H9 (cell line): ENCODE measurements around the gene MYRIP. TPM values are rescaled to one million over a fixed set of nuclear protein-coding genes. Genes with fewer than 3 reads are reported as not detected.

Experiments
- DNase-seq: peaks from one replicate; pipeline ENCODE4 v3.0.0-alpha.2; 2017
- H2AFZ ChIP-seq: one replicate; pipeline ENCODE4 v1.6.1; 2013; ENCODE audit warnings: mild to moderate bottlenecking, low read length, control low read depth, moderate library complexity
- H2AK5ac ChIP-seq: 2 replicates; pipeline ENCODE4 v1.6.1; 2013; ENCODE audit warnings: low read length, control low read depth, mixed read lengths; ENCODE audit not compliant: insufficient read length
- H2BK120ac ChIP-seq: one replicate; pipeline ENCODE4 v1.6.1; 2013; ENCODE audit warnings: low read depth, mild to moderate bottlenecking, low read length, control low read depth, inconsistent platforms; ENCODE audit not compliant: poor library complexity, severe bottlenecking
- H2BK12ac ChIP-seq: 2 replicates; pipeline ENCODE4 v1.6.1; 2013; ENCODE audit warnings: low read length, control low read depth, mixed read lengths, low read depth; ENCODE audit not compliant: insufficient read length
- H2BK15ac ChIP-seq: 2 replicates; pipeline ENCODE4 v1.6.1; 2013; ENCODE audit warnings: low read depth, low read length, control low read depth
- H2BK20ac ChIP-seq: one replicate; pipeline ENCODE4 v1.6.1; 2013; ENCODE audit warnings: low read depth, mild to moderate bottlenecking, low read length, control low read depth, inconsistent platforms; ENCODE audit not compliant: poor library complexity, severe bottlenecking
- H2BK5ac ChIP-seq: 2 replicates; pipeline ENCODE4 v1.6.1; 2013; ENCODE audit warnings: low read length, control low read depth, mixed read lengths; ENCODE audit not compliant: insufficient read length
- H3K14ac ChIP-seq: 2 replicates; pipeline ENCODE4 v1.6.1; 2013; ENCODE audit warnings: low read length, control low read depth; ENCODE audit not compliant: insufficient read depth
- H3K18ac ChIP-seq: 2 replicates; pipeline ENCODE4 v1.6.1; 2013; ENCODE audit warnings: low read depth, mild to moderate bottlenecking, mixed read lengths, low read length, control low read depth; ENCODE audit not compliant: insufficient read length
- H3K23ac ChIP-seq: 2 replicates; pipeline ENCODE4 v1.6.1; 2013; ENCODE audit warnings: low read length, control low read depth, mixed read lengths, low read depth; ENCODE audit not compliant: insufficient read length
- H3K23me2 ChIP-seq: 2 replicates; pipeline ENCODE4 v1.6.1; 2013; ENCODE audit warnings: low read depth, mild to moderate bottlenecking, mixed read lengths, low read length, control low read depth; ENCODE audit not compliant: insufficient read length, poor library complexity, severe bottlenecking
- H3K27ac ChIP-seq: 2 replicates; pipeline ENCODE4 v1.5.1; 2013; ENCODE audit warnings: low read length, control low read depth, mixed read lengths, low read depth; ENCODE audit not compliant: insufficient read length
- H3K27me3 ChIP-seq: 2 replicates; pipeline ENCODE4 v1.6.1; 2013; ENCODE audit warnings: low read length, control low read depth, inconsistent platforms; ENCODE audit not compliant: insufficient read depth
- H3K4ac ChIP-seq: 2 replicates; pipeline ENCODE4 v1.6.1; 2013; ENCODE audit warnings: low read depth, mild to moderate bottlenecking, control low read depth, inconsistent platforms, low read length, moderate library complexity
- H3K4me1 ChIP-seq: 2 replicates; pipeline ENCODE4 v1.6.1; 2013; ENCODE audit warnings: low read length, control low read depth, inconsistent platforms; ENCODE audit not compliant: insufficient read depth
- H3K4me2 ChIP-seq: 2 replicates; pipeline ENCODE4 v1.6.1; 2013; ENCODE audit warnings: low read length, control low read depth, mixed read lengths; ENCODE audit not compliant: insufficient read length, insufficient read depth
- H3K56ac ChIP-seq: 2 replicates; pipeline ENCODE4 v1.6.1; 2013; ENCODE audit warnings: low read depth, mild to moderate bottlenecking, mixed read lengths, low read length, control low read depth; ENCODE audit not compliant: insufficient read length
- H3K79me1 ChIP-seq: 2 replicates; pipeline ENCODE4 v1.6.1; 2013; ENCODE audit warnings: low read depth, mild to moderate bottlenecking, moderate library complexity, low read length, control low read depth, inconsistent platforms; ENCODE audit not compliant: insufficient read depth, poor library complexity, severe bottlenecking
- H3K79me2 ChIP-seq: 2 replicates; pipeline ENCODE4 v1.6.1; 2013; ENCODE audit warnings: low read length, control low read depth, inconsistent platforms; ENCODE audit not compliant: insufficient read depth
- H3K9ac ChIP-seq: 2 replicates; pipeline ENCODE4 v1.6.1; 2013; ENCODE audit warnings: low read length, control low read depth, mixed read lengths; ENCODE audit not compliant: insufficient read length; ENCODE audit errors: extremely low read depth
- H3K9me3 ChIP-seq: one replicate; pipeline ENCODE4 v1.6.1; 2013; ENCODE audit warnings: low read depth, low read length, inconsistent platforms; ENCODE audit not compliant: control insufficient read depth
- H3T11ph ChIP-seq: one replicate; pipeline ENCODE4 v1.6.1; 2013; ENCODE audit warnings: mild to moderate bottlenecking, low read length, control low read depth, inconsistent platforms
- H4K20me1 ChIP-seq: one replicate; pipeline ENCODE4 v1.6.1; 2013; ENCODE audit not compliant: control insufficient read depth, insufficient read length, insufficient read depth
- H4K5ac ChIP-seq: 2 replicates; pipeline ENCODE4 v1.6.1; 2013; ENCODE audit warnings: low read depth, mild to moderate bottlenecking, mixed read lengths, low read length, control low read depth; ENCODE audit not compliant: insufficient read length
- H4K8ac ChIP-seq: replicated peaks from 2 replicates; pipeline ENCODE4 v1.6.1; 2013; ENCODE audit warnings: low read length, control low read depth, mixed read lengths, low read depth; ENCODE audit not compliant: insufficient read length
- H4K91ac ChIP-seq: 2 replicates; pipeline ENCODE4 v1.6.1; 2013; ENCODE audit warnings: low read depth, mild to moderate bottlenecking, moderate library complexity, mixed read lengths, low read length, control low read depth; ENCODE audit not compliant: insufficient read length
- H3K27ac Mint-ChIP-seq, 3 experiments: 2 replicates in 2 of 3; 3 replicates in 1 of 3; pipeline ENCODE4 v1.8.0; 2020 to 2021; ENCODE audit warnings: mixed read lengths in 3 of 3, mild to moderate bottlenecking in 1 of 3, moderate library complexity in 1 of 3
- H3K27me3 Mint-ChIP-seq: 2 replicates; pipeline ENCODE4 v1.8.0; 2021; ENCODE audit warnings: low read depth, mild to moderate bottlenecking, moderate library complexity, mixed read lengths
- H3K36me3 Mint-ChIP-seq, 3 experiments: 2 replicates in 2 of 3; 3 replicates in 1 of 3; pipeline ENCODE4 v1.8.0; 2020 to 2021; ENCODE audit warnings: low read depth in 3 of 3, mixed read lengths in 3 of 3; ENCODE audit not compliant: insufficient read depth in 1 of 3
- H3K4me1 Mint-ChIP-seq, 2 experiments: 2 replicates each; pipeline ENCODE4 v1.8.0; 2020; ENCODE audit warnings: mixed read lengths in 2 of 2
- H3K4me3 Mint-ChIP-seq, 2 experiments: 2 replicates in 1 of 2; 3 replicates in 1 of 2; pipeline ENCODE4 v1.8.0; 2020 to 2021; ENCODE audit warnings: mild to moderate bottlenecking in 2 of 2, mixed read lengths in 2 of 2, moderate library complexity in 1 of 2
- H3K9me3 Mint-ChIP-seq, 2 experiments: 2 replicates in 1 of 2; 3 replicates in 1 of 2; pipeline ENCODE4 v1.8.0; 2020; ENCODE audit warnings: mild to moderate bottlenecking in 2 of 2, mixed read lengths in 2 of 2, moderate library complexity in 1 of 2
- CTCF ChIP-seq: fragments of 200-600 bp; sonication (generic); conservative IDR thresholded peaks from 3 replicates; pipeline ENCODE4 v1.8.0; 2021; ENCODE audit warnings: antibody characterized with exemption, mild to moderate bottlenecking
- WGBS: extraction: QIAGEN DNeasy Blood & Tissue Kit; methylation state at CpG from one replicate; pipeline ENCODE4 v1.1.7; 2013; ENCODE audit warnings: missing lambda C conversion rate, low lambda C conversion rate, mixed read lengths; ENCODE audit not compliant: insufficient read length; ENCODE audit errors: extremely low coverage; 5-methylcytosine and 5-hydroxymethylcytosine counted together
- total RNA-seq: library from RNA; stranded (reverse); gene quantifications from 2 replicates; pipeline ENCODE4 v1.2.1, GENCODE V29; 2021

Gene MYRIP
- total RNA-seq, 1 experiment from 2014 or later = 1.8 TPM

- H2AK5ac ChIP-seq = no peak overlapping the region
- H3K9ac ChIP-seq = no peak overlapping the region
- no peak overlapping the region for H2AFZ ChIP-seq
- no peak overlapping the region for H3K4me3 Mint-ChIP-seq
- peaks cover 18 to 21% of the 10 kb centered on the region in 2 experiments for H3K4me1 Mint-ChIP-seq
- DNase-seq = no peak
- peaks cover 1% of the 10 kb centered on the region; the same call in 1 of the 2 replicates for H3K4me1 ChIP-seq
- H2BK20ac ChIP-seq = no peak overlapping the region
- no peak overlapping the region for H3K23ac ChIP-seq
- no peak overlapping the region for H4K8ac ChIP-seq
- peaks cover 54% of the 10 kb centered on the region for H3K27me3 Mint-ChIP-seq
- no peak overlapping the region for H3T11ph ChIP-seq
- H3K4me2 ChIP-seq = no peak overlapping the region
- no peak overlapping the region for H3K56ac ChIP-seq
- no peak overlapping the region for H2BK15ac ChIP-seq
- no peak for TF ChIP-seq CTCF
- no CpG with 5 or more reads among the region's 2 CpGs for WGBS
- H3K4ac ChIP-seq = no peak overlapping the region
- H2BK12ac ChIP-seq = no peak overlapping the region
- H3K23me2 ChIP-seq = peaks cover 20% of the 10 kb centered on the region
- H4K20me1 ChIP-seq = no peaks in the 10 kb centered on the region
- H3K9me3 Mint-ChIP-seq = peaks cover 6 to 14% of the 10 kb centered on the region in 2 experiments
- no peak overlapping the region for H3K14ac ChIP-seq
- H3K27ac ChIP-seq = no peak overlapping the region
- no peaks in the 10 kb centered on the region; a peak in 2 of 7 replicates for H3K36me3 Mint-ChIP-seq
- no peaks in the 10 kb centered on the region for H3K9me3 ChIP-seq
- H3K27me3 ChIP-seq = peaks cover 9% of the 10 kb centered on the region
- H3K79me2 ChIP-seq = no peaks in the 10 kb centered on the region
- H4K91ac ChIP-seq = no peak overlapping the region
- H3K79me1 ChIP-seq = no peaks in the 10 kb centered on the region
- no peak overlapping the region for H2BK120ac ChIP-seq
- no peak overlapping the region for H2BK5ac ChIP-seq
- H3K18ac ChIP-seq = no peak overlapping the region
- H4K5ac ChIP-seq = no peak overlapping the region
- H3K27ac Mint-ChIP-seq = no peak overlapping the region
Measured at GRCh38 chr3:39805650-39806049, 3.8 kb upstream of the MYRIP start.
